HG03575 (cell line): ENCODE data around the gene CAMK2A.

Experiments
- ATAC-seq: cut with Tn5 transposase; IDR thresholded peaks from one replicate; pipeline ENCODE4 v1.9.1; 2021; ENCODE audit not compliant: unreplicated experiment, insufficient number of reproducible peaks, low FRiP score; ENCODE audit errors: extremely low read depth

CAMK2A gene

DNA sequence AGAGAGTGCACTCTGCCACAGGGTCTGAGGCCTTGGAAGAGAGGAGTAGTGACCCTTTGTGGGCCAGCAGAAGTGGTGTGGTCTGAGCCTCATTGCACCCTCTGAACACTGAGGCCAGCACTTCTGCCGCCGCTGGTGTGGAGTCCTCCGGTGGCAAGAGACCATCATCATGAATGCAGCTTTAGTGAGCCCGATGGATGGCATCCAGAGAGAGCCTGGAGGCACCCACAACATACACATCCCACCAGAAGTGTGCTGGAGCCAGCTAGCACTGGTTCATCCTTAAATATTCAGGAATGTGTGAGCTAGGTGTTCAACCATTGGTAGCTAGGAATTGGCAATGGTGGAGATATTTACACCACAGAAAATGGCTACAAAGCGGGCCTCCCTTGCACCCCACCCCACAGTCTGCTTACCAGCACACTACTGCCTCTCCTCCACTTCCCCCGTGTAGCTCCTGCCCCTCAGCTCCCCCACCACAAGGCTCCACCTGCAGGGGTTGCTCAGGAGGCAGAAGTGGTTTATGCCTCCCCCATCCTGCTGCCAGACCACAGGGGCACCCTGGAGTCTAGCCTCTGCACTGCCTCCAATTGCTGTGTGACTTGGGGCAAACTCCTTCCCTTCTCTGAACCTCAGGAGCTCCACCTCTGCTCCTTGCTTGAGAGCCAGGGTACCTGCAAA is 83.3 kb downstream of the CAMK2A start:
- ATAC-seq: no peak

- ATAC-seq: no peak
Observed at GRCh38 chr5:150204590-150204960, 85.0 kb downstream of the CAMK2A start.

DNA sequence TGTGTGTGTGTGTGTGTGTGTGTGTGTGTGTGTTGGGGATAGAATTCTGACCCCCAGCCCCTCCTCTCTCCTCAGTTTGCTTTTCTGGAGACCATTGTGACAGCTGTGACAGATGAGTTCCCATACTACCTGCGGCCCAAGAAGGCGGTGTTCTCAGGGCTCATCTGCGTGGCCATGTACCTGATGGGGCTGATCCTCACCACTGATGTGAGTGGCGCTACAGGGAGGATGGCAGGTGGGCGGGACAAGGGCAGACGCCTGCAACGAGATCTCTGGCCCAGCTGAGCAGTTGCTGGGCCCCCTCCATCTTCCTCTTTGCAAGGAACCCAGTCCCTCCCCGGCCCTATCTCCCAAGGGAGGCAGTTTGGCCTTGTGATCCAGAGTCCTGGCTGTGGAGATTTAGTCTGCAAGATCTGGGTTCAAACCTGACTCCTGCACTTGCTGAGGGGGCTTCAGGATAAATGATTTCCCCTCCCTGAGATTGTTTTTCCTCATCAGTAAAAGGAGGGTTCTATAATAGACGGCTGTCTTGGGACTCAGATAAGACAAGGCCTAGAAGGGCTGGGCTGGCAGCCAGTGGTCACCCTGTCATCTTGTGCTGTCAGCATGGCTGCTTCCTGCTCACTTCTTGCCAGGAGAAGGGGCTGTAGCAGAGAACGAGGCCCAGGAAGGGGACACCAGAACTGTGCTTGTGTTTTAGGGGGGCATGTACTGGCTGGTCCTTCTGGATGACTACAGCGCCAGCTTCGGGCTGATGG is 85.6 kb downstream of the CAMK2A start:
- ATAC-seq: no peak

DNA sequence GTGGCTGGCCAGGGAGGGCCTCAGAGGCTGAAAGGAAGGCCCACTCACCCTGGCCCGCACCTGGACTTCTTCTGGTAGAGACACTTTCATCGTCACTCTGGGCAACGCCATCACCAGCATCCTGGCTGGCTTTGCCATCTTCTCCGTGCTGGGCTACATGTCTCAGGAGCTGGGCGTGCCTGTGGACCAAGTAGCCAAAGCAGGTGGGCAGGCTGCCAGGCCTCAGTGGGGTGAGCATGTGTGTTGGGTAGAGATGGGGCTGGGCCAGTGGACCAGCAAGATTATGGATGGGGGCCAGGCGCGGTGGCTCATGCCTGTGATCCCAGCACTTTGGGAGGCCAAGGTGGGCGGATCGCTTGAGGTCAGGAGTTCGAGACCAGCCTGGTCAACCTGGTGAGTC is 87.1 kb downstream of the CAMK2A start:
- no peak for ATAC-seq

DNA sequence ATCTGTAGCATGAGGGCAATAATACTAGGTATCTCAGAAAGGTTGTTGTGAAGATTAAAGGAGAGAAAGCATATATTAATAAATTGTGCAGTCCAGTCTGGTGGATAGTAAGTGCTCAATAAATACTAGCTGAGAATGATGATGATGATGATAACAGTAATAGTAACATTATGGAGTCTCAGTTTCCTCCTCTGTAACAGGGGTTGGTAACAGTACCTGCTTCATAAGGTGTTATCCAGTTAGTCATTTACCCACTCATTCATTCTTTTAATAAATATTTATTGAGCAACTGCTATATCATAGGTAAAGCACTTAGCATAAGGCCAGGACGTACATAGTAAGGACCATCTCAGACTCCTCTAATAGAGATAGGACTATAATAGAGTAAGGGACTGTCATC is 92.1 kb downstream of the CAMK2A start:
- ATAC-seq: no peak

DNA sequence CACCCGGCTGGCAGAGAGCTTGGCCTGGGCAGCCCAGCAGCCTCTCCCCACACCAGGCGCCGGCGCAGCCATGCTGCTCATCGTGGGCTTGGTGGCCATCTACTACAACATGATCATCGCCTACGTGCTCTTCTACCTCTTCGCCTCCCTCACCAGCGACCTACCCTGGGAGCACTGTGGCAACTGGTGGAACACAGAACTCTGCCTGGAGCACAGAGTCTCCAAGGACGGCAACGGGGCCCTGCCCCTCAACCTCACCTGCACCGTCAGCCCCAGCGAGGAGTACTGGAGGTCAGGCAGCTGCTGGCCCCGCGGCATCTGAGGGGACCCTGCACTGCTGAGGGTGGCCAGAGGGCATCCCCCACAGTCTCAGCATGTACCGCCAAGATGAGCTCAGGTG is 92.6 kb downstream of the CAMK2A start:
- no peak for ATAC-seq

- no peak for ATAC-seq
Observed at GRCh38 chr5:150196514-150196913, 93.1 kb downstream of the CAMK2A start.

DNA sequence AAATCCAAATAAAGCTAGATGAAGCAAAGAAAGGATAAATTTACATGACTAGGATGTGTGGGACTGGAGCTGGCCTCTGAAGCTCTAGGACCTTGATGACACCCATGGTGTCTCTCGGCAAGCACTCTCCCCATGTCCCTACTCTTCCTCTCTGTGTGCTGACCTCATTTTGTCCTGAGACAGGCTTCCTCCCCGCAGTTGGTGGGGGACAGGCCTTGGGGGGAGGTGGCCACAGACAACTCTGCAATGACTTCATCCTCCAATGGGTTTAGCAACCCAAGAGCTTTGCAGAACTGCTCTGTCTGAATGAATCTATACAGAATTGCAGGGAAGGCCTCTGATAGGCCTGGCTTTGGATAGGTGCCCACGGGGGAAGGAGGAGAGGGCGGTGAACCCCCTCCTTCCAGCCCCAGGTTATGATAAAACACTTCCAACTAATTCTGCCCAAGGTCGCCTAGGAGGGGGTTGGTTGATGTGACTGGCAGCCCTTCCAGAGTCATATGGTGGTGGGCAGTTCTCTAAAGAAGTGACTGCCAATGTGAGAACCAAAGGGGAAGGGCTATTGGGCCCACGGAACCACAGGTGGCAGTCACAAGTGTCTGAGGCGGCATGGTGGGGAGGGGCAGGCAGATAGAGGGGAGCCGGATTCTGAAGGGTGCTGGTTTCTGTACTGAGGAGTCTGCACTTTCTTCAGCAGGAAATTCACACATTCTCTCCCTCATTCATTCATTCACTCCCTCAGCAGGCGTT is 93.7 kb downstream of the CAMK2A start:
- no peak for ATAC-seq

DNA sequence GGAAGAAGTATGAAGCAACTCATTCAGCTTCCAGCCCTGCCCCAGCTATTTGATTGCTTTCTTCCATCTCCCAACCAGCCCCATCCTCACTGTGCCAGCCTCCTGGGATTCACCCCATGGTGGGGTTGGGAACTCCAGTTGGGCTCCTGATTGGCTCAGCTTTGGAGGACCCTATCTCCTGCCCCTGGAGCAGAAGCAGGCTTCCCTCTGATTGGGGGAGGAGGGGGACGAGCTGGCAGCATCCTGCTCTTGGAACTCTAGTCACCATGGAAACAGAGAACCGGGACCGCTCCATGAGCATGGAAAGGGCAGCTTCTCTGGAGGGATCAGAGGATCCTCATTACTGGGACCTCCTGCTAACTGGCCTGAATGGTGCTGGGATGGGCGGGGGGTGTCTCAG is 97.1 kb downstream of the CAMK2A start:
- ATAC-seq: no peak

DNA sequence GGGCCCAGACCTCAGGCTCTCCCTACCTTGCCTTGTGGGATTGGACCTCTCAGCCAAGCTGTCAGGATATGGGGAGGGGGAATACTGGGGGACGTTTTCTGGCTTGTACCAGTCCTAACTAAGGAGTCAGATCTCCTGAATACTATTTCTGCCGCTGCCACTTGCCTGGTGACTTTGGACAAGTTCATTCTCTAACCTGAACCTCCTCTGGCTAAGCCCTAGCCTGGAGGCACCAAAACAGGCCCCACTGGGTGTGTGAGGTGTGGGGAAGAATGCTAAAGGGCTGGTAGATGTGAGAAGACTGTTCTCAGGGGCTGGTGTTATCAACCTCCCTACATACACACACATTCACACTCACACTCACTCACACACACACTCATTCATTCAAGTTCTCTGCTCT is 98.6 kb downstream of the CAMK2A start:
- no peak for ATAC-seq

DNA sequence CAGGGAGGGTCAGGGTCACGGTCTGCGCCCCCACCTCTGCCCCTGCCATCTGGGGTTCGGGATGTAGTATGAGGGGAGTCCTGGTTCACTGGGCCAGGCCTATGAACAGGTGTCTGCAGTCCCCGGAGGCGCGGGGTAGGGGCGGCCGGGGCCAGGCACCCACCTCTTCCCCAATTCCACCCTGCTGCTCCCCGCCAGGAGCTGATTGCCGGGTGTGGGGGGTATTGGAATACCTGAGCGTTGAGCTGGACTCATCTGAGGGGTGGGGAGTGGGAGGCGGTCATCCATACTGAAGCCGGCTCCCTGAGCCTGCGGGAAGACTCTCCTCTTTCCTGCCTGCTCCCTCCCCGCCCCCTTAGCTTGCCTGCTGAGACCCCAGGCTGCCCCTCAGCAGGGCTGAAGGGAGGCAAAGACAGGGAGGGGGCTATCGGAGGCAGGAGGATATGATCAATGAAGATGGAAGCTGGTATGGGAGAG is 99.0 kb downstream of the CAMK2A start:
- no peak for ATAC-seq

GRCh38 chr5:150189728-150190502 is 99.7 kb downstream of the CAMK2A start, which contains the start of gene SLC6A7:
Gene SLC6A7, plus strand, starts transcription at chr5:150190062. Its CDS starts 266 bp downstream, at chr5:150190328.
- no peak for ATAC-seq

DNA sequence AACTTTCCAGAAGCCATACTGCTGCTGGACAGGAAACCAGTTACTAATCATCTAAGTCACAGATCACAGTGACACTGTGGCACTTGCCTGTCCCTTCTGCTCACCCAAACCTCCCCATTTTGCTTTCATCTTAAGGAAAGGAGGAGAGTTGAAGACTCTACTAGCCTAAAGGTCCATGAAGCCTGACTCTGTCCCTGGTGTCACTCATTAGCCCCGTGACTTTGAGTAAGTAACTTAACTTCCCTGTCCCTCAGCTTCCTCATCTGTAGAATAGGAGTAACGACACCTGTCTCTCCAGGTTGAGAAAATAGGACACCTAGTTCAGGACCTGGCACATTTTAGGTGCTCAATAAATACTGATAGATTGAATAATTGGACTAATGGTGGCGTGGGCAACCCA is 100.2 kb downstream of the CAMK2A start:
- ATAC-seq: no peak

- no peak for ATAC-seq
Observed at GRCh38 chr5:150188146-150188842, 101.3 kb downstream of the CAMK2A start.

DNA sequence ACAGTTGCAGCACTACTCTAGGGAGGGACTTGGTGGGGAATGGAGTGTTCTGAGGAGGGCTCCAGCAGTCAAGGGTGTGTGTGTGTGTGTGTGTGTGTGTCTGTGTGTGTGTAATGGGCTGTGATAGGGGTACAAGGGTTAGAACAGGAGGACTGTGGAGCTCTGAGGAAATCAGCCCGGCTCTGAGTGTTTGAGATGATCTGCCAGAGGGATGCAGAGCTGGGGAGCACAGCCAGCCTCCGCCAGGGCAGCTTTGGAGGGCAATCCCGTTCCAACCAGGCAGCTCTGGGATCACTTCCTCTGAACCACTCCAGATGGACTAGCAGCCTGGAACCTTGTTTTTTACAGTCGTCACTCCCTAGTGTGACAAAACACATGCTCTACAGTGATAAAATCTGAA is 102.7 kb downstream of the CAMK2A start:
- ATAC-seq: no peak

DNA sequence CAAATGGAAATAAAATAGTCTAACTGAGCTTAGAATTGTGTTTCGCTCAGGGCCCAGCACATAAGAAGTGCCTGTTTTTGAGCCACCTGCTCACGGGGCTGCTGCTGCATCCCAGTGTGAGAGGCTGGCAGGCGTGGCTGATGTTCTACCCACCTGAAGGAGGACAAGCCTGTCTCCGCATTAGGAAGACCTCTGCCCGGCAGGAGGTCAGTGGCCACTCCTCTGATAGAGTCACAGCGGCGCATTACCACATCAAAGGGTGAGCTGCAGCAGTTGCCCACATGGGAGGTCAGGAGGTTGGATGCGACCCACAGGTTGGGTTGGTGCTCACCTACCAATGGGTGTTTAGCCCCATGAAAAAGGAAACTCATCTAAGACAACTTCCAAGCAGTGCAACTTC is 103.4 kb downstream of the CAMK2A start:
- no peak for ATAC-seq

GRCh38 chr5:150184990-150185912 is 104.3 kb downstream of the CAMK2A start:
- no peak for ATAC-seq

GRCh38 chr5:150184006-150184405 is 105.6 kb downstream of the CAMK2A start:
- ATAC-seq: no peak
